ENCODE results near the gene ACD. TPM values are rescaled to one million over a fixed set of nuclear protein-coding genes. Genes with fewer than 3 reads are reported as not detected.

ACD gene
- total RNA-seq, 1 experiment from 2014 or later = 34.7 TPM

GRCh38 chr16:67608364-67608763, 51.7 kb downstream of the ACD start:
- Histone ChIP-seq H4K20me1 (ENCODE audit: insufficient read depth) (peaks cover 19% of the 10 kb centered on the region; the same call in 1 of the 2 replicates), H3K9me3 (ENCODE audit: insufficient read depth, low read depth) (no peaks in the 10 kb centered on the region), H3K27me3 (ENCODE audit: insufficient read depth, low read depth) (no peaks in the 10 kb centered on the region), H3K9me2 (ENCODE audit: insufficient read depth) (no peaks in the 10 kb centered on the region), H3F3A (ENCODE audit: insufficient read depth, low read depth) (peaks cover 3% of the 10 kb centered on the region; the same call in 1 of the 2 replicates), H3K27ac (no peak overlapping the region), H3K4me2 (no peak overlapping the region), H3K4me1 (replicated peaks; ENCODE audit: insufficient read depth) (no peaks in the 10 kb centered on the region), H3K4me3 (no peak overlapping the region), H3K79me2 (ENCODE audit: low read depth) (peaks cover 27% of the 10 kb centered on the region), H2AFZ (no peak overlapping the region), H3K36me3 (ENCODE audit: low read depth) (no peaks in the 10 kb centered on the region)
- ChIA-PET POLR2A (ENCODE audit: unreplicated experiment) (no interaction called here), CTCF (no interaction called here)
- no peak for DNase-seq
- intact Hi-C loops (cut with micrococcal nuclease; ENCODE audit: unreplicated experiment) = no loop called here
- no TSS peak for BruUV-seq (replicated peaks)
- TF ChIP-seq CTCF (conservative IDR thresholded peaks at IDR 0.05) = no peak
- no peak for TF ChIP-seq EZH2 (IDR thresholded peaks at IDR 0.05; ENCODE audit: low read depth)

Other genes starting within 250 kb of the ACD start
- 12.8 and 14.9 TPM in 2 replicates for gene ZDHHC1, start 243.8 kb downstream of the ACD start, total RNA-seq (2021)
- gene HSD11B2, start 229.1 kb downstream of the ACD start, total RNA-seq (2021) = 5.0 and 5.3 TPM in 2 replicates
- gene ATP6V0D1, start 179.1 kb downstream of the ACD start, total RNA-seq (2021) = 51.5 and 61.0 TPM in 2 replicates
- not detected in 2 replicates for gene AGRP, start 176.7 kb downstream of the ACD start, total RNA-seq (2021)
- gene RIPOR1, start 131.4 kb downstream of the ACD start, total RNA-seq (2021) = 76.7 and 113 TPM in 2 replicates
- 35.3 and 39.0 TPM in 2 replicates for gene CTCF, start 97.7 kb downstream of the ACD start, total RNA-seq (2021)
- 0.87 and 1.5 TPM in 2 replicates for gene CARMIL2, start 15.1 kb downstream of the ACD start, total RNA-seq (2021)
- 4.4 and 8.1 TPM in 2 replicates for gene PARD6A, start 700 bp upstream of the ACD start, total RNA-seq (2021)
- gene ENKD1, start 6.5 kb upstream of the ACD start, total RNA-seq (2021) = 20.8 and 21.6 TPM in 2 replicates
- gene C16orf86, start 6.6 kb upstream of the ACD start, total RNA-seq (2021) = 0.46 and 1.8 TPM in 2 replicates
- gene GFOD2, start 59.1 kb upstream of the ACD start, total RNA-seq (2021) = 17.6 and 20.4 TPM in 2 replicates
- 16.1 and 21.0 TPM in 2 replicates for gene RANBP10, start 146.3 kb upstream of the ACD start, total RNA-seq (2021)
- 1.9 and 2.2 TPM in 2 replicates for gene TSNAXIP1, start 146.6 kb upstream of the ACD start, total RNA-seq (2021)
- 18.9 and 23.2 TPM in 2 replicates for gene THAP11, start 182.1 kb upstream of the ACD start, total RNA-seq (2021)
- 94.2 and 147 TPM in 2 replicates for gene NUTF2, start 186.7 kb upstream of the ACD start, total RNA-seq (2021)
- 32.7 and 33.8 TPM in 2 replicates for gene CENPT, start 187.4 kb upstream of the ACD start, total RNA-seq (2021)
- gene EDC4, start 212.8 kb upstream of the ACD start, total RNA-seq (2021) = 48.8 and 52.7 TPM in 2 replicates
- 1.3 TPM in 1 of 2 replicates, not detected in the other for gene NRN1L, start 224.6 kb upstream of the ACD start, total RNA-seq (2021)
- 25.8 and 28.4 TPM in 2 replicates for gene PSKH1, start 233.0 kb upstream of the ACD start, total RNA-seq (2021)

Data from PC-9 (cell line).